ENCODE results near the gene PES1.

DNA sequence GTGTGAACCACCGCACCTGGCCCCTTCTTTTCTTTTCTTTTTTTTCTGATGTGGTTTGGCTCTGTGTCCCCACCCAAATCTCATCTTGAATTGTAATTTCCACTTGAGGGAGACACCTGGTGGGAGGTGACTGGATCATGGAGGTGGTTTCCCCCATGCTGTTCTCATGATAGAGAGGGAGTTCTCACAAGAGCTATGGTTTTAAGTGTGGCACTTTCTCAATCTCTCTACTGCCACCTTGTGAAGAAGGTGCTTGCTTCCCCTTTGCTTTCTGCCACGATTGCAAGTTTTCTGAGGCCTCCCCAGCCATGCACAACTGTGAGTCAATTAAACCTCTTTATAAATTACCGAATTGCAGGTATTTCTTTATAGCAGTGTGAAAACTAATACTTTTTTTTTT, 10.3 kb upstream of the PES1 start:
- TF ChIP-seq, protein P1, sequence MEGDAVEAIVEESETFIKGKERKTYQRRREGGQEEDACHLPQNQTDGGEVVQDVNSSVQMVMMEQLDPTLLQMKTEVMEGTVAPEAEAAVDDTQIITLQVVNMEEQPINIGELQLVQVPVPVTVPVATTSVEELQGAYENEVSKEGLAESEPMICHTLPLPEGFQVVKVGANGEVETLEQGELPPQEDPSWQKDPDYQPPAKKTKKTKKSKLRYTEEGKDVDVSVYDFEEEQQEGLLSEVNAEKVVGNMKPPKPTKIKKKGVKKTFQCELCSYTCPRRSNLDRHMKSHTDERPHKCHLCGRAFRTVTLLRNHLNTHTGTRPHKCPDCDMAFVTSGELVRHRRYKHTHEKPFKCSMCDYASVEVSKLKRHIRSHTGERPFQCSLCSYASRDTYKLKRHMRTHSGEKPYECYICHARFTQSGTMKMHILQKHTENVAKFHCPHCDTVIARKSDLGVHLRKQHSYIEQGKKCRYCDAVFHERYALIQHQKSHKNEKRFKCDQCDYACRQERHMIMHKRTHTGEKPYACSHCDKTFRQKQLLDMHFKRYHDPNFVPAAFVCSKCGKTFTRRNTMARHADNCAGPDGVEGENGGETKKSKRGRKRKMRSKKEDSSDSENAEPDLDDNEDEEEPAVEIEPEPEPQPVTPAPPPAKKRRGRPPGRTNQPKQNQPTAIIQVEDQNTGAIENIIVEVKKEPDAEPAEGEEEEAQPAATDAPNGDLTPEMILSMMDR (IDR thresholded peaks at IDR 0.05) = peak in 4 of 7 experiments; percentile 19 to 44 (median 30)
- TF ChIP-seq POLR2AphosphoS5 (IDR thresholded peaks at IDR 0.05) = no peak
